Kidney epithelial cell (primary cell): ENCODE data around the gene CAMTA1. TPM values are rescaled to one million over a fixed set of nuclear protein-coding genes. Genes with fewer than 3 reads are reported as not detected.

Source experiments
- DNase-seq: peaks from one replicate; pipeline ENCODE4 v3.0.0-alpha.2; 2010; ENCODE audit warnings: low read depth
- H3K27me3 ChIP-seq: 2 replicates; pipeline ENCODE4 v1.6.0; 2011; ENCODE audit warnings: low read length; ENCODE audit not compliant: control insufficient read depth, insufficient read depth
- H3K36me3 ChIP-seq: 2 replicates; pipeline ENCODE4 v1.5.1; 2011; ENCODE audit warnings: low read length; ENCODE audit not compliant: control insufficient read depth, insufficient read depth
- H3K4me3 ChIP-seq: 2 replicates; pipeline ENCODE4 v1.5.1; 2011; ENCODE audit warnings: low read depth, mild to moderate bottlenecking, control low read depth, low read length
- total RNA-seq: library from RNA; depleted of rRNA; stranded (reverse); fragments of >200 nt; gene quantifications from 2 replicates; pipeline ENCODE4 v1.2.3, GENCODE V29; 2015
- TF ChIP-seq, protein P1 (sequence below): IDR thresholded peaks from 2 replicates; pipeline ENCODE4 v1.5.1; 2011; ENCODE audit warnings: mild to moderate bottlenecking, moderate library complexity, low read length, control low read depth, inconsistent platforms; ENCODE audit not compliant: insufficient read depth, poor library complexity, severe bottlenecking

Gene CAMTA1
- total RNA-seq, 1 donor from 2014 or later = 76.5 TPM

GRCh38 chr1:7518411-7518810, 733.2 kb downstream of the CAMTA1 start:
- no peaks in the 10 kb centered on the region for H3K27me3 ChIP-seq
- H3K4me3 ChIP-seq = no peak overlapping the region
- no peaks in the 10 kb centered on the region for H3K36me3 ChIP-seq
- DNase-seq = no peak
- TF ChIP-seq, protein P1, sequence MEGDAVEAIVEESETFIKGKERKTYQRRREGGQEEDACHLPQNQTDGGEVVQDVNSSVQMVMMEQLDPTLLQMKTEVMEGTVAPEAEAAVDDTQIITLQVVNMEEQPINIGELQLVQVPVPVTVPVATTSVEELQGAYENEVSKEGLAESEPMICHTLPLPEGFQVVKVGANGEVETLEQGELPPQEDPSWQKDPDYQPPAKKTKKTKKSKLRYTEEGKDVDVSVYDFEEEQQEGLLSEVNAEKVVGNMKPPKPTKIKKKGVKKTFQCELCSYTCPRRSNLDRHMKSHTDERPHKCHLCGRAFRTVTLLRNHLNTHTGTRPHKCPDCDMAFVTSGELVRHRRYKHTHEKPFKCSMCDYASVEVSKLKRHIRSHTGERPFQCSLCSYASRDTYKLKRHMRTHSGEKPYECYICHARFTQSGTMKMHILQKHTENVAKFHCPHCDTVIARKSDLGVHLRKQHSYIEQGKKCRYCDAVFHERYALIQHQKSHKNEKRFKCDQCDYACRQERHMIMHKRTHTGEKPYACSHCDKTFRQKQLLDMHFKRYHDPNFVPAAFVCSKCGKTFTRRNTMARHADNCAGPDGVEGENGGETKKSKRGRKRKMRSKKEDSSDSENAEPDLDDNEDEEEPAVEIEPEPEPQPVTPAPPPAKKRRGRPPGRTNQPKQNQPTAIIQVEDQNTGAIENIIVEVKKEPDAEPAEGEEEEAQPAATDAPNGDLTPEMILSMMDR = no peak

GRCh38 chr1:7519181-7519860, 734.1 kb downstream of the CAMTA1 start:
- H3K4me3 ChIP-seq = no peak overlapping the region
- no peaks in the 10 kb centered on the region for H3K27me3 ChIP-seq
- TF ChIP-seq, protein P1 = no peak
- H3K36me3 ChIP-seq = no peaks in the 10 kb centered on the region
- DNase-seq = no peak

DNA sequence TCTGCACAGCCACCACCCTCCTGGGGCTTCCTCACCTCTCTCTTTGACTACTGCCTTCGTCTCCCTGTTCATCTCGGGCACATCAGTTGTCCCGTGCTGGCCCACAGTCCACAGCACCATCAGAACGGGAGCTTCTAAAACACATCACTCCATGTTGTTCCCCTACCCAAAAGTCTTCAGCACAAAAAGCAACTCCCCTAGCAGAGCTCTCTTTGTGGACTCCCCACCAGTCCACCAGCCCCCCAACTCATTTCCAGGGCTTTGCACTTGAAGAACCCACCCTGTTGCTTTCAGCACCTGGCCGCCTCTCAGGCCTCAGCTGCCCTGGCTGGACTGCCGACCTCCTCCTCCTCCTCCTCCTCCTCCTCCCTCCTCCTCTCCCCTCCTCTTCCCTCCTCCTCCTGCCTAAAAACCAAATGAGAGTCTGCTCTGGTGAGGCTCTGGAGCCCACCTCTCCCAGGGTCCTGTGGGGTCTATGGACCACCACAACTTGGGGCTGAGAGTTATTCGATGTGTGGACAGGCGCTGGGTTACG, 734.7 kb downstream of the CAMTA1 start:
- no peaks in the 10 kb centered on the region for H3K36me3 ChIP-seq
- H3K27me3 ChIP-seq = no peaks in the 10 kb centered on the region
- H3K4me3 ChIP-seq = no peak overlapping the region
- TF ChIP-seq, protein P1 = no peak
- no peak for DNase-seq

GRCh38 chr1:7520496-7520895, 735.2 kb downstream of the CAMTA1 start:
- Histone ChIP-seq H3K27me3 (no peaks in the 10 kb centered on the region), H3K4me3 (no peak overlapping the region), H3K36me3 (no peaks in the 10 kb centered on the region)
- no peak for DNase-seq
- TF ChIP-seq, protein P1 = no peak

GRCh38 chr1:7524341-7525337, 739.4 kb downstream of the CAMTA1 start:
- no peaks in the 10 kb centered on the region for H3K36me3 ChIP-seq
- TF ChIP-seq, protein P1 = no peak
- H3K4me3 ChIP-seq = no peak overlapping the region
- DNase-seq = no peak
- H3K27me3 ChIP-seq = no peaks in the 10 kb centered on the region
